Gastrocnemius medialis (tissue), 4 donors: ENCODE data around the gene MTURN. TPM values are rescaled to one million over a fixed set of nuclear protein-coding genes. Genes with fewer than 3 reads are reported as not detected.
"Not testable (repeated sequence)": the region's sequence is repeated elsewhere in the genome, so short reads cannot be mapped to it uniquely, and the experiment has no call there.

Experiments used
- ATAC-seq, 2 donors: fragments of 150-250 bp; one replicate each; pipeline ENCODE4 v1.9.1; 2016
- DNase-seq, 2 donors: peaks; one replicate each; pipeline ENCODE4 v3.0.0-alpha.2; 2019
- H3K27ac ChIP-seq, 4 donors: fragments of 200-600 bp; sonication (generic); 1 replicate in 1 of 4; 2 replicates in 3 of 4; pipeline ENCODE4 v1.5.1; 2016 to 2018; ENCODE audit warnings: mild to moderate bottlenecking in 2 of 4, moderate library complexity in 1 of 4
- H3K27me3 ChIP-seq, 3 donors: fragments of 200-600 bp; sonication (generic) in 2 of 3; 1 replicate in 1 of 3; 2 replicates in 2 of 3; pipeline versions ENCODE4 v1.5.1 to v1.6.0; 2016 to 2019; ENCODE audit warnings: mild to moderate bottlenecking in 1 of 3, moderate library complexity in 1 of 3
- H3K36me3 ChIP-seq, 2 donors: fragments of 200-600 bp; sonication (generic) in 1 of 2; one replicate each; pipeline ENCODE4 v1.5.1; 2017 to 2018
- H3K4me1 ChIP-seq, 2 donors: fragments of 200-600 bp; sonication (generic) in 1 of 2; one replicate each; pipeline ENCODE4 v1.5.1; 2016 to 2017; ENCODE audit warnings: mild to moderate bottlenecking in 2 of 2
- H3K4me3 ChIP-seq, 4 donors: fragments of 200-600 bp; sonication (generic) in 3 of 4; 1 replicate in 1 of 4; 2 replicates in 3 of 4; pipeline ENCODE4 v1.5.1; 2016 to 2019; ENCODE audit warnings: mild to moderate bottlenecking in 2 of 4
- H3K9me3 ChIP-seq, 3 donors: fragments of 200-600 bp; sonication (generic) in 2 of 3; 1 replicate in 1 of 3; 2 replicates in 2 of 3; pipeline ENCODE4 v1.5.1; 2016 to 2019
- POLR2A ChIP-seq, 2 donors: fragments of 450-650 bp; IDR thresholded peaks; one replicate each; pipeline ENCODE4 v1.6.1; 2017; ENCODE audit warnings: antibody characterized with exemption in 2 of 2, mild to moderate bottlenecking in 2 of 2, moderate library complexity in 2 of 2
- in situ Hi-C, 4 donors: fragments of 200-750 bp; cut with MboI; loops; one replicate each; pipeline versions ENCODE4 v1.15.0 to v1.8.0; 2017; ENCODE audit warnings: low sequenced_read_pairs in 4 of 4
- intact Hi-C: fragments of 100-400 bp; cut with DNase I; formaldehyde crosslinking; loops from one replicate; pipeline ENCODE4 v1.15.1; 2023; ENCODE audit warnings: low total_unique reads
- total RNA-seq, 4 donors: library from RNA; depleted of rRNA; stranded (reverse); fragments of >200 nt; gene quantifications; one replicate each; pipeline versions ENCODE4 v1.1.0 to v1.2.3, GENCODE V29; 2016
- TF ChIP-seq, protein P1 (sequence below), 5 experiments: fragments of 450-650 bp in 3 of 5; fragments of 200-600 bp in 2 of 5; sonication (generic) in 2 of 5; IDR thresholded peaks in 4 of 5; conservative IDR thresholded peaks in 1 of 5; 1 replicate in 4 of 5; 2 replicates in 1 of 5; pipeline ENCODE4 v1.5.1; 2016 to 2019; ENCODE audit warnings: antibody characterized with exemption in 5 of 5, mild to moderate bottlenecking in 3 of 5, moderate library complexity in 3 of 5

The MTURN gene
- total RNA-seq, 4 donors from 2014 or later = 32.9 to 81.9 (median 44.7) TPM

DNA sequence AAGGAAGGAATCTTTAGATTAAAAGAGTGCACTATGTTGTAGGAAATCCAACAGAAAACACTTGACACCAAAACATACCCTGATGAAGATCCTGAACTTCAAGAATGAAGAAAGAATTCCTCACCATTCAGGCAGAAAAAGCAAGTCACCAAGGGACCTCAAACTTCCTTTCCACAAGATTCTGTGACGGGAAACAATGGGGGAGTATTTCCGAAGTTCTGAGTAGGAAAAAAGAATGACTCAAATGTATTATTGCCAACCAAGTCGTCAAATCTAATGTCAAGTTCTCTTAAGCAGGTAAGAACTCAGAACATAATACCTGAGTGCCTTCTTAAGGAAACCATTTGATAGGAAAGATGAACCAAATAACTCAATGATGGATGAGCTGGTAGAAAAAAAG, 44.7 kb upstream of the MTURN start:
- no peaks in the 10 kb centered on the region for H3K4me1 ChIP-seq
- no peak for DNase-seq
- H3K36me3 ChIP-seq = no peaks in the 10 kb centered on the region
- intact Hi-C loops (no loop called here), in situ Hi-C loops (no loop called here)
- TF ChIP-seq, protein P1, sequence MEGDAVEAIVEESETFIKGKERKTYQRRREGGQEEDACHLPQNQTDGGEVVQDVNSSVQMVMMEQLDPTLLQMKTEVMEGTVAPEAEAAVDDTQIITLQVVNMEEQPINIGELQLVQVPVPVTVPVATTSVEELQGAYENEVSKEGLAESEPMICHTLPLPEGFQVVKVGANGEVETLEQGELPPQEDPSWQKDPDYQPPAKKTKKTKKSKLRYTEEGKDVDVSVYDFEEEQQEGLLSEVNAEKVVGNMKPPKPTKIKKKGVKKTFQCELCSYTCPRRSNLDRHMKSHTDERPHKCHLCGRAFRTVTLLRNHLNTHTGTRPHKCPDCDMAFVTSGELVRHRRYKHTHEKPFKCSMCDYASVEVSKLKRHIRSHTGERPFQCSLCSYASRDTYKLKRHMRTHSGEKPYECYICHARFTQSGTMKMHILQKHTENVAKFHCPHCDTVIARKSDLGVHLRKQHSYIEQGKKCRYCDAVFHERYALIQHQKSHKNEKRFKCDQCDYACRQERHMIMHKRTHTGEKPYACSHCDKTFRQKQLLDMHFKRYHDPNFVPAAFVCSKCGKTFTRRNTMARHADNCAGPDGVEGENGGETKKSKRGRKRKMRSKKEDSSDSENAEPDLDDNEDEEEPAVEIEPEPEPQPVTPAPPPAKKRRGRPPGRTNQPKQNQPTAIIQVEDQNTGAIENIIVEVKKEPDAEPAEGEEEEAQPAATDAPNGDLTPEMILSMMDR (IDR thresholded peaks at IDR 0.05 in 4 of 5, conservative IDR thresholded peaks at IDR 0.05 in 1 of 5) = no peak
- no peak overlapping the region for H3K4me3 ChIP-seq
- no peak for ATAC-seq
- H3K9me3 ChIP-seq = no peaks in the 10 kb centered on the region
- H3K27me3 ChIP-seq = no peaks in the 10 kb centered on the region
- no peak overlapping the region for H3K27ac ChIP-seq

DNA sequence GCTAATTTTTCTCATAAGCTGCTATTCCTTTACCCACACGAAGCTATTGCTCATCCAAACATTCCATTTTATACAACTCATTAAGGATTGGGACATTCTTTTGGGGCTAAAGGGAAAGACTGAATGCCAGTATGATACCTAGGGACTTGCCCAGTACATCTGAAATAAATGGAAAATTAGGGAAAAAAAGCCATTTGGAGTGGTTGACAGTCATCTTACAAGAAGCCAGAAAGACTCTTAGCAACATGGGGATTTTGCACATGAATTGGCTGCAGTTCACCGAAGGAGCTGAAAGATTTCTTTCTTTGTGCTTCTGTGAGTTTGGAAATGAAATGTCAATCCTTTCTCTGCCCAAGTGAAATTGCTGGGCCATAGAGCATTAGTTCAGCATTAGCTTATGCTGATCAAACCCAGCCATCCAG, 43.3 kb upstream of the MTURN start:
- no peak overlapping the region for H3K27ac ChIP-seq
- no peak overlapping the region for H3K4me3 ChIP-seq
- no peaks in the 10 kb centered on the region for H3K9me3 ChIP-seq
- H3K36me3 ChIP-seq = no peaks in the 10 kb centered on the region
- H3K4me1 ChIP-seq = no peaks in the 10 kb centered on the region
- no peak for DNase-seq
- in situ Hi-C loops = no loop called here
- TF ChIP-seq, protein P1 (IDR thresholded peaks at IDR 0.05 in 4 of 5, conservative IDR thresholded peaks at IDR 0.05 in 1 of 5) = no peak
- TF ChIP-seq POLR2A (IDR thresholded peaks at IDR 0.05) = no peak
- intact Hi-C loops = no loop called here
- ATAC-seq = peak; percentile 58 to 59
- H3K27me3 ChIP-seq = no peaks in the 10 kb centered on the region

DNA sequence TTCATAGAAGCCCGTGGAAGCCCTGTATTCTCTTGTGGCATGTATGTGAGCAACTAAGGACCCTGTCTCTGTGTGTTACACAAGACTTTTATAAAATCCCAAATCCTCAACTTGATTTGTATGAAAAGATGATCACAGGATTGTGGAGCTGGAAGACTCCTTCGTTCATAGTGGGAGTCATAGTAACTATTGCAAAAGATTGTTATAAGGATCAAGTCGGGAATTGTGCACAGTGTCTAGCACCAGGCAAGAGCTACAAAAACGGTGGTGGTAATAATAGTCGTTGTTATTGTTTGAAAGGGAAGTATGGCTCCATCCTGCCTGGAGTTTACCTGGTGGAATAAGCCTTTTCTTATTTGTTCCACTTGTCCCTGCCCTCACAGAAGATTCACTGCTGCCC, 42.8 kb upstream of the MTURN start:
- Histone ChIP-seq H3K9me3 (no peaks in the 10 kb centered on the region), H3K36me3 (no peaks in the 10 kb centered on the region), H3K27ac (no peak overlapping the region), H3K4me1 (no peaks in the 10 kb centered on the region), H3K4me3 (no peak overlapping the region), H3K27me3 (no peaks in the 10 kb centered on the region)
- DNase-seq (no peak), ATAC-seq (no peak)
- in situ Hi-C loops (no loop called here), intact Hi-C loops (no loop called here)
- no peak for TF ChIP-seq POLR2A (IDR thresholded peaks at IDR 0.05)
- TF ChIP-seq, protein P1 (IDR thresholded peaks at IDR 0.05 in 4 of 5, conservative IDR thresholded peaks at IDR 0.05 in 1 of 5) = no peak

DNA sequence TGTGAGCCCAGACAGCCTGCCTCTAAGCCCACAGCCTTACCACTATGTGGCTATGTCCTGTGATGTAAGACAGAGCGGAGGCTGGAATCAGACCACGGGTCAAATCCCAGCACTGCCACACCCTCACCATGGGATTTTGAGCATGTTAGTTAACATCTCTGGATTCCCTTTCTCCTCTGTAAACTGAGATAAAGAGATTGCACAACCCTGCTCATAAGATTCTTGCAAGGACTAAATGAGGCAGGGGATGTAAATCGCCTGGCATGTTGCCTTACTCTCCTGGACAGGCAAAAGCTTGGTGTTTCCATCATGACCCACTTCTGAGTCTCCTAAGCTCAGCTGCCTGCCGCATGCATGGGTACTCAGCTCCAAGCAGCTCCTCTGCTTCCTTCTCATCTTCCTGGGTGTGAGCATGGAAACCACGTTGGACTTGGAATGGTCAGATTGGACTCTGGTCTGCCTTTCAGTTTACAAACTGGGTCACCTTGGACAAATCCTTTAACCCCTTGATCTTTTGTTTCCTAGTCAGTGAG, 41.3 kb upstream of the MTURN start:
- Histone ChIP-seq H3K4me1 (no peaks in the 10 kb centered on the region), H3K36me3 (no peaks in the 10 kb centered on the region), H3K27me3 (no peaks in the 10 kb centered on the region), H3K9me3 (no peaks in the 10 kb centered on the region), H3K27ac (no peak overlapping the region), H3K4me3 (no peak overlapping the region)
- TF ChIP-seq, protein P1 (IDR thresholded peaks at IDR 0.05 in 4 of 5, conservative IDR thresholded peaks at IDR 0.05 in 1 of 5) = no peak
- no peak for TF ChIP-seq POLR2A (IDR thresholded peaks at IDR 0.05)
- DNase-seq (peak; percentile 8 to 53), ATAC-seq (peak; percentile 52 to 81)
- intact Hi-C loops = no loop called here
- in situ Hi-C loops = no loop called here

DNA sequence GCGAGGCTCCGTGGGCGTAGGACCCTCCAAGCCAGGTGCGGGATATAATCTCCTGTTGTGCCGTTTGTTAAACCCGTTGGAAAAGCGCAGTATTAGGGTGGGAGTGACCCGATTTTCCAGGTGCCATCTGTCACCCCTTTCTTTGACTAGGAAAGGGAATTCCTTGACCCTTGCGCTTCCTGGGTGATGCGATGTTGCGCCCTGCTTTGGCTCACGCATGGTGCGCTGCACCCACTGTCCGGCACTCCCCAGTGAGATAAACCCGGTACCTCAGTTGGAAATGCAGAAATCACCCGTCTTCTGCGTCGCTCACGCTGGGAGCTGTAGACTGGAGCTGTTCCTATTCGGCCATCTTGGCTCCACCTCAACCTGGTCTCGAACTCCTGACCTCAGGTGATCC, 36.2 kb upstream of the MTURN start:
- in situ Hi-C loops, ATAC-seq: not testable (repeated sequence)

More for the DNA sequence above, 36.2 kb upstream of the MTURN start:
- H3K36me3 ChIP-seq, H3K4me1 ChIP-seq, H3K9me3 ChIP-seq, H3K4me3 ChIP-seq, DNase-seq, intact Hi-C loops, H3K27ac ChIP-seq, H3K27me3 ChIP-seq: not testable (repeated sequence)
